Natural killer cell (primary cell): ENCODE data around the gene NR6A1. TPM values are rescaled to one million over a fixed set of nuclear protein-coding genes. Genes with fewer than 3 reads are reported as not detected.

ENCODE experiments used
- ATAC-seq, 3 donors: fragments of 150-1000 bp in 2 of 3; fragments of 200-7000 bp in 1 of 3; cut with Tn5 transposase; 1 replicate in 1 of 3; 2 replicates in 2 of 3; pipeline ENCODE4 v1.10.0; 2021; ENCODE audit warnings: mild to moderate bottlenecking in 2 of 3, moderate library complexity in 2 of 3
- DNase-seq, 2 donors: peaks; one replicate each; pipeline versions ENCODE4 v3.0.0 to v3.0.0-alpha.2; 2013 to 2021; ENCODE audit warnings: mixed read lengths in 1 of 2
- H3K27ac ChIP-seq: one replicate; pipeline ENCODE4 v1.5.1; 2013; ENCODE audit warnings: mild to moderate bottlenecking, low read length
- H3K27me3 ChIP-seq: one replicate; pipeline ENCODE4 v1.6.1; 2013; ENCODE audit warnings: low read length; ENCODE audit not compliant: control insufficient read depth, insufficient read depth
- H3K36me3 ChIP-seq: one replicate; pipeline ENCODE4 v1.6.1; 2013; ENCODE audit warnings: low read length; ENCODE audit not compliant: control insufficient read depth, insufficient read depth
- H3K4me1 ChIP-seq: one replicate; pipeline ENCODE4 v1.6.1; 2013; ENCODE audit warnings: low read length; ENCODE audit not compliant: control insufficient read depth, insufficient read depth
- H3K4me3 ChIP-seq: one replicate; pipeline ENCODE4 v1.5.1; 2013; ENCODE audit warnings: low read length
- H3K9me3 ChIP-seq: one replicate; pipeline ENCODE4 v1.6.1; 2013; ENCODE audit warnings: low read length; ENCODE audit not compliant: control insufficient read depth, insufficient read depth
- H3K27ac Mint-ChIP-seq, 2 donors: one replicate each; pipeline ENCODE4 v1.8.0; 2022; ENCODE audit warnings: mild to moderate bottlenecking in 2 of 2, mixed read lengths in 2 of 2, moderate library complexity in 1 of 2
- H3K27me3 Mint-ChIP-seq, 2 donors: one replicate each; pipeline ENCODE4 v1.8.0; 2022; ENCODE audit warnings: low read depth in 2 of 2, mixed read lengths in 2 of 2
- H3K36me3 Mint-ChIP-seq: one replicate; pipeline ENCODE4 v1.8.0; 2022; ENCODE audit warnings: mixed read lengths
- H3K4me1 Mint-ChIP-seq, 2 donors: one replicate each; pipeline ENCODE4 v1.8.0; 2022; ENCODE audit warnings: mixed read lengths in 2 of 2
- H3K4me3 Mint-ChIP-seq: one replicate; pipeline ENCODE4 v1.8.0; 2022; ENCODE audit warnings: mild to moderate bottlenecking, moderate library complexity, mixed read lengths
- H3K9me3 Mint-ChIP-seq, 2 donors: one replicate each; pipeline ENCODE4 v1.8.0; 2022; ENCODE audit warnings: mixed read lengths in 2 of 2
- CTCF ChIP-seq: fragments of 200-600 bp; IDR thresholded peaks from one replicate; pipeline ENCODE4 v1.8.0; 2022; ENCODE audit warnings: antibody characterized with exemption
- WGBS: methylation state at CpG from one replicate; pipeline ENCODE4 v1.1.7; 2013; ENCODE audit warnings: missing lambda C conversion rate; ENCODE audit not compliant: insufficient coverage; 5-methylcytosine and 5-hydroxymethylcytosine counted together
- intact Hi-C: fragments of 100-400 bp; cut with micrococcal nuclease; formaldehyde crosslinking; loops from one replicate; pipeline ENCODE4 v1.14.2; 2022
- total RNA-seq, 4 donors: library from RNA; stranded (reverse); fragments of 120-200 nt in 1 of 4; gene quantifications; one replicate each; pipeline versions ENCODE4 v1.2.3 to v1.2.4, GENCODE V29; 2013 to 2022

Gene NR6A1
- total RNA-seq, 3 donors from 2014 or later (not counting 1 experiment from before 2014, with no cell fraction given), result 0.07 to 0.75 (median 0.49) TPM

GRCh38 chr9:124584631-124585030 is 186.5 kb downstream of the NR6A1 start:
- Histone ChIP-seq H3K9me3 (no peaks in the 10 kb centered on the region), H3K27me3 (no peaks in the 10 kb centered on the region), H3K4me3 (no peak overlapping the region), H3K4me1 (no peaks in the 10 kb centered on the region), H3K36me3 (no peaks in the 10 kb centered on the region), H3K27ac (no peak overlapping the region)
- DNase-seq (no peak), ATAC-seq (no peak)
- Mint-ChIP-seq H3K4me3 (no peak overlapping the region), H3K36me3 (no peaks in the 10 kb centered on the region), H3K9me3 (no peaks in the 10 kb centered on the region), H3K27ac (no peak overlapping the region), H3K27me3 (peaks cover 0 to 4% of the 10 kb centered on the region in 2 donors), H3K4me1 (no peaks in the 10 kb centered on the region)
- 88% methylated on average over 4 of the region's 5 CpGs for WGBS
- no peak for TF ChIP-seq CTCF
- intact Hi-C loops, result no loop called here

- DNase-seq (no peak), ATAC-seq (no peak)
- no peak overlapping the region for H3K27ac ChIP-seq
- Mint-ChIP-seq H3K4me3 (no peak overlapping the region), H3K4me1 (no peaks in the 10 kb centered on the region), H3K36me3 (no peaks in the 10 kb centered on the region), H3K27me3 (peaks cover 0 to 4% of the 10 kb centered on the region in 2 donors), H3K9me3 (no peaks in the 10 kb centered on the region), H3K27ac (no peak overlapping the region)
- 100% methylated on average over 1 of the region's 1 CpG for WGBS
- no peak for TF ChIP-seq CTCF
- H3K9me3 ChIP-seq, result no peaks in the 10 kb centered on the region
- no peak overlapping the region for H3K4me3 ChIP-seq
- intact Hi-C loops, result no loop called here
- no peaks in the 10 kb centered on the region for H3K27me3 ChIP-seq
- no peaks in the 10 kb centered on the region for H3K4me1 ChIP-seq
- no peaks in the 10 kb centered on the region for H3K36me3 ChIP-seq
Observed at GRCh38 chr9:124583134-124583533, 188.0 kb downstream of the NR6A1 start.

- DNase-seq, result no peak
- Histone ChIP-seq H3K4me1 (no peaks in the 10 kb centered on the region), H3K27ac (no peak overlapping the region), H3K9me3 (no peaks in the 10 kb centered on the region), H3K36me3 (no peaks in the 10 kb centered on the region), H3K27me3 (no peaks in the 10 kb centered on the region), H3K4me3 (no peak overlapping the region)
- no peak overlapping the region for H3K4me3 Mint-ChIP-seq
- peaks cover 0 to 2% of the 10 kb centered on the region in 2 donors for H3K27me3 Mint-ChIP-seq
- 100% methylated on average over 1 of the region's 1 CpG for WGBS
- H3K4me1 Mint-ChIP-seq, result no peaks in the 10 kb centered on the region
- no peak for ATAC-seq
- intact Hi-C loops, result no loop called here
- no peak overlapping the region for H3K27ac Mint-ChIP-seq
- H3K36me3 Mint-ChIP-seq, result no peaks in the 10 kb centered on the region
- no peaks in the 10 kb centered on the region for H3K9me3 Mint-ChIP-seq
- no peak for TF ChIP-seq CTCF
Observed at GRCh38 chr9:124580186-124580585, 190.9 kb downstream of the NR6A1 start.

- Histone ChIP-seq H3K4me3 (no peak overlapping the region), H3K4me1 (no peaks in the 10 kb centered on the region), H3K27ac (no peak overlapping the region), H3K36me3 (no peaks in the 10 kb centered on the region), H3K27me3 (no peaks in the 10 kb centered on the region), H3K9me3 (no peaks in the 10 kb centered on the region)
- ATAC-seq, result no peak
- H3K9me3 Mint-ChIP-seq, result no peaks in the 10 kb centered on the region
- intact Hi-C loops, result no loop called here
- no peak for TF ChIP-seq CTCF
- peaks cover 3 to 25% of the 10 kb centered on the region in 2 donors for H3K27me3 Mint-ChIP-seq
- H3K36me3 Mint-ChIP-seq, result no peaks in the 10 kb centered on the region
- H3K4me3 Mint-ChIP-seq, result no peak overlapping the region
- DNase-seq, result no peak
- 86% methylated on average over 4 of the region's 6 CpGs for WGBS
- no peaks in the 10 kb centered on the region for H3K4me1 Mint-ChIP-seq
- H3K27ac Mint-ChIP-seq, result no peak overlapping the region
Observed at GRCh38 chr9:124576751-124577150, 194.4 kb downstream of the NR6A1 start.
